ENCODE measurements around the gene NRXN3. TPM values are rescaled to one million over a fixed set of nuclear protein-coding genes. Genes with fewer than 3 reads are reported as not detected.

Gene NRXN3
- total RNA-seq, 1 experiment from 2014 or later: 1.1 TPM

- Histone ChIP-seq H3F3A (ENCODE audit: low read length, unreplicated experiment) (no peaks in the 10 kb centered on the region), H3K9ac (ENCODE audit: low read length) (no peak overlapping the region), H4K20me1 (ENCODE audit: low read length) (no peaks in the 10 kb centered on the region), H3K79me2 (ENCODE audit: low read length) (no peaks in the 10 kb centered on the region), H3K4me3 (ENCODE audit: low read length) (no peak overlapping the region), H3K4me2 (ENCODE audit: low read length) (no peak overlapping the region), H3K9me3 (ENCODE audit: low read length) (no peaks in the 10 kb centered on the region), H3K27me3 (ENCODE audit: low read length) (no peaks in the 10 kb centered on the region), H3K9me2 (replicated peaks; ENCODE audit: low read length) (no peaks in the 10 kb centered on the region), H3K27ac (ENCODE audit: low read length) (no peak overlapping the region), H2AFZ (ENCODE audit: low read length) (no peak overlapping the region), H3K4me1 (ENCODE audit: insufficient read depth, low read length) (no peaks in the 10 kb centered on the region), H3K36me3 (ENCODE audit: low read depth, low read length) (no peaks in the 10 kb centered on the region)
- intact Hi-C loops (cut with micrococcal nuclease): no loop called here
- no TSS peak for BruUV-seq (replicated peaks)
- ChIA-PET CTCF (no interaction called here), POLR2A (ENCODE audit: unreplicated experiment) (no interaction called here)
- ATAC-seq: no peak
- no peak for DNase-seq
- TF ChIP-seq EZH2 (IDR thresholded peaks at IDR 0.05; ENCODE audit: low read length, unreplicated experiment): no peak
- TF ChIP-seq EZH2phosphoT487 (IDR thresholded peaks at IDR 0.05; ENCODE audit: borderline replicate concordance, low read length): no peak
- TF ChIP-seq CTCF (conservative IDR thresholded peaks at IDR 0.05; ENCODE audit: low read depth, low read length): no peak
Measured at GRCh38 chr14:78721756-78722480, 551.7 kb downstream of the NRXN3 start.

GRCh38 chr14:78725086-78725485 lies 554.9 kb downstream of the NRXN3 start:
- H3K36me3 ChIP-seq (ENCODE audit: low read depth, low read length): no peaks in the 10 kb centered on the region
- H3K4me2 ChIP-seq (ENCODE audit: low read length): no peak overlapping the region
- no peak overlapping the region for H2AFZ ChIP-seq (ENCODE audit: low read length)
- BruUV-seq (replicated peaks): no TSS peak
- intact Hi-C loops (cut with micrococcal nuclease): no loop called here
- no peaks in the 10 kb centered on the region for H4K20me1 ChIP-seq (ENCODE audit: low read length)
- H3K4me1 ChIP-seq (ENCODE audit: insufficient read depth, low read length): no peaks in the 10 kb centered on the region
- H3F3A ChIP-seq (ENCODE audit: low read length, unreplicated experiment): no peaks in the 10 kb centered on the region
- no peak overlapping the region for H3K4me3 ChIP-seq (ENCODE audit: low read length)
- ChIA-PET CTCF (no interaction called here), POLR2A (ENCODE audit: unreplicated experiment) (no interaction called here)
- no peak overlapping the region for H3K27ac ChIP-seq (ENCODE audit: low read length)
- no peak for DNase-seq
- no peaks in the 10 kb centered on the region for H3K79me2 ChIP-seq (ENCODE audit: low read length)
- no peaks in the 10 kb centered on the region for H3K9me3 ChIP-seq (ENCODE audit: low read length)
- H3K9ac ChIP-seq (ENCODE audit: low read length): no peak overlapping the region
- no peaks in the 10 kb centered on the region for H3K9me2 ChIP-seq (replicated peaks; ENCODE audit: low read length)
- H3K27me3 ChIP-seq (ENCODE audit: low read length): no peaks in the 10 kb centered on the region
- ATAC-seq: no peak
- TF ChIP-seq CTCF (conservative IDR thresholded peaks at IDR 0.05; ENCODE audit: low read depth, low read length) (no peak), EZH2 (IDR thresholded peaks at IDR 0.05; ENCODE audit: low read length, unreplicated experiment) (no peak), EZH2phosphoT487 (IDR thresholded peaks at IDR 0.05; ENCODE audit: borderline replicate concordance, low read length) (no peak)

GRCh38 chr14:78737116-78737515 lies 566.9 kb downstream of the NRXN3 start:
- no peak overlapping the region for H3K4me2 ChIP-seq (ENCODE audit: low read length)
- DNase-seq (no peak), ATAC-seq (no peak)
- no peaks in the 10 kb centered on the region for H3K9me2 ChIP-seq (replicated peaks; ENCODE audit: low read length)
- no peaks in the 10 kb centered on the region for H3K79me2 ChIP-seq (ENCODE audit: low read length)
- ChIA-PET CTCF (no interaction called here), POLR2A (ENCODE audit: unreplicated experiment) (no interaction called here)
- BruUV-seq (replicated peaks): no TSS peak
- no peak overlapping the region for H3K27ac ChIP-seq (ENCODE audit: low read length)
- H3K27me3 ChIP-seq (ENCODE audit: low read length): no peaks in the 10 kb centered on the region
- H3K9me3 ChIP-seq (ENCODE audit: low read length): no peaks in the 10 kb centered on the region
- no peak overlapping the region for H2AFZ ChIP-seq (ENCODE audit: low read length)
- intact Hi-C loops (cut with micrococcal nuclease): no loop called here
- H3K9ac ChIP-seq (ENCODE audit: low read length): no peak overlapping the region
- no peaks in the 10 kb centered on the region for H4K20me1 ChIP-seq (ENCODE audit: low read length)
- H3K4me1 ChIP-seq (ENCODE audit: insufficient read depth, low read length): no peaks in the 10 kb centered on the region
- no peaks in the 10 kb centered on the region for H3F3A ChIP-seq (ENCODE audit: low read length, unreplicated experiment)
- H3K36me3 ChIP-seq (ENCODE audit: low read depth, low read length): no peaks in the 10 kb centered on the region
- TF ChIP-seq EZH2 (IDR thresholded peaks at IDR 0.05; ENCODE audit: low read length, unreplicated experiment) (no peak), EZH2phosphoT487 (IDR thresholded peaks at IDR 0.05; ENCODE audit: borderline replicate concordance, low read length) (no peak), CTCF (conservative IDR thresholded peaks at IDR 0.05; ENCODE audit: low read depth, low read length) (no peak)
- H3K4me3 ChIP-seq (ENCODE audit: low read length): no peak overlapping the region
